Stimulated activated CD8-positive, alpha-beta memory T cell treated with anti-CD3 and anti-CD28 coated beads, Interleukin-15, amount 100 ng/mL, for 4 hours (primary cell): Measurements from ENCODE around the gene MYO7B.

Source experiments
- DNase-seq, 2 donors: peaks; one replicate each; pipeline ENCODE4 v3.0.0-alpha.2; 2020; ENCODE audit warnings: low read depth in 2 of 2

Gene MYO7B

GRCh38 chr2:127624756-127625571, 89.5 kb downstream of the MYO7B start:
- no peak for DNase-seq

- DNase-seq, result no peak
Observed at GRCh38 chr2:127625572-127625951, 90.1 kb downstream of the MYO7B start.

- DNase-seq, result no peak
Observed at GRCh38 chr2:127626175-127626574, 90.7 kb downstream of the MYO7B start.

GRCh38 chr2:127626917-127627739, 91.6 kb downstream of the MYO7B start:
- DNase-seq, result no peak

GRCh38 chr2:127627740-127628571, 92.5 kb downstream of the MYO7B start:
- no peak for DNase-seq

- no peak for DNase-seq
Observed at GRCh38 chr2:127628767-127629614, 93.5 kb downstream of the MYO7B start.

GRCh38 chr2:127629637-127630036, 94.2 kb downstream of the MYO7B start:
- DNase-seq, result no peak

- DNase-seq, result no peak
Observed at GRCh38 chr2:127630096-127630863, 94.8 kb downstream of the MYO7B start.

GRCh38 chr2:127630864-127631540, 95.5 kb downstream of the MYO7B start:
- no peak for DNase-seq

- no peak for DNase-seq
Observed at GRCh38 chr2:127631541-127631996, 96.1 kb downstream of the MYO7B start.

- no peak for DNase-seq
Observed at GRCh38 chr2:127631997-127632581, 96.6 kb downstream of the MYO7B start.

GRCh38 chr2:127632592-127633489, 97.4 kb downstream of the MYO7B start:
- no peak for DNase-seq

- no peak for DNase-seq
Observed at GRCh38 chr2:127633556-127634065, 98.1 kb downstream of the MYO7B start.

GRCh38 chr2:127634066-127634617, 98.7 kb downstream of the MYO7B start:
- DNase-seq, result no peak

GRCh38 chr2:127634626-127635379, 99.3 kb downstream of the MYO7B start:
- no peak for DNase-seq

- no peak for DNase-seq
Observed at GRCh38 chr2:127635380-127636237, 100.1 kb downstream of the MYO7B start.
